Neural progenitor cell (in vitro differentiated cells): Measurements from ENCODE around the gene ERC1.

Source experiments
- CTCF ChIP-seq: fragments of 200-600 bp; sonication (generic); IDR thresholded peaks from 2 replicates; pipeline ENCODE4 v1.5.1; 2017; ENCODE audit warnings: antibody characterized with exemption, mild to moderate bottlenecking
- EZH2phosphoT487 ChIP-seq: fragments of 200-600 bp; sonication (generic); IDR thresholded peaks from 2 replicates; pipeline ENCODE4 v1.6.1; 2017; ENCODE audit warnings: antibody characterized with exemption

GRCh38 chr12:1509413-1510052, 518.5 kb downstream of the ERC1 start:
- TF ChIP-seq CTCF = no peak
- no peak for TF ChIP-seq EZH2phosphoT487
